ENCODE data around the gene FADD. TPM values are rescaled to one million over a fixed set of nuclear protein-coding genes. Genes with fewer than 3 reads are reported as not detected.

The FADD gene
- total RNA-seq, 1 donor from 2014 or later, result 40.8 TPM

GRCh38 chr11:70205049-70205725, 2.1 kb downstream of the FADD start:
- Mint-ChIP-seq H3K4me1 (ENCODE audit: low read depth, unreplicated experiment) (peaks cover 32% of the 10 kb centered on the region), H3K27ac (ENCODE audit: unreplicated experiment) (peak overlapping the region; percentile 95), H3K27me3 (ENCODE audit: low read depth, unreplicated experiment) (no peaks in the 10 kb centered on the region), H3K9me3 (ENCODE audit: unreplicated experiment) (no peaks in the 10 kb centered on the region), H3K36me3 (ENCODE audit: low read depth, unreplicated experiment) (peaks cover 15% of the 10 kb centered on the region), H3K4me3 (ENCODE audit: unreplicated experiment) (peak overlapping the region; percentile 92)
- Histone ChIP-seq H3K36me3 (ENCODE audit: insufficient read depth, low read length) (peaks cover 18% of the 10 kb centered on the region), H3K9ac (ENCODE audit: low read length) (peak overlapping the region; percentile 94), H3K4me3 (ENCODE audit: insufficient read depth, low read depth, low read length) (peak overlapping the region; percentile 80), H3K27me3 (ENCODE audit: insufficient read depth, low read length) (no peaks in the 10 kb centered on the region), H2AFZ (ENCODE audit: low read depth, low read length) (no peak overlapping the region), H3K9me3 (ENCODE audit: insufficient read depth, low read depth, low read length) (no peaks in the 10 kb centered on the region), H3K27ac (ENCODE audit: low read depth, low read length) (peak overlapping the region; percentile 97), H3K79me2 (ENCODE audit: insufficient read depth, low read length) (peaks cover 50% of the 10 kb centered on the region), H3K4me1 (ENCODE audit: insufficient read depth, low read length) (peaks cover 27% of the 10 kb centered on the region), H4K20me1 (ENCODE audit: insufficient read depth, low read length) (peaks cover 60% of the 10 kb centered on the region), H3K4me2 (ENCODE audit: low read length) (peak overlapping the region; percentile 88)
- TF ChIP-seq EZH2 (IDR thresholded peaks at IDR 0.05; ENCODE audit: insufficient read depth, low read length) (no peak), CTCF (IDR thresholded peaks at IDR 0.05; ENCODE audit: insufficient read depth, low read depth, low read length) (no peak)
- no peak for FAIRE-seq
- peak; percentile 26 for DNase-seq (ENCODE audit: low read depth)

- H3K9ac ChIP-seq (ENCODE audit: low read length), result no peak overlapping the region
- peak overlapping the region; percentile 88 for H3K4me2 ChIP-seq (ENCODE audit: low read length)
- TF ChIP-seq CTCF (IDR thresholded peaks at IDR 0.05; ENCODE audit: insufficient read depth, low read depth, low read length), result no peak
- TF ChIP-seq EZH2 (IDR thresholded peaks at IDR 0.05; ENCODE audit: insufficient read depth, low read length), result no peak
- FAIRE-seq (no peak), DNase-seq (ENCODE audit: low read depth) (no peak)
- no peaks in the 10 kb centered on the region for H3K9me3 Mint-ChIP-seq (ENCODE audit: unreplicated experiment)
- peak overlapping the region; percentile 60 for H3K4me3 Mint-ChIP-seq (ENCODE audit: unreplicated experiment)
- no peaks in the 10 kb centered on the region for H3K27me3 ChIP-seq (ENCODE audit: insufficient read depth, low read length)
- no peak overlapping the region for H3K4me3 ChIP-seq (ENCODE audit: insufficient read depth, low read depth, low read length)
- peaks cover 36% of the 10 kb centered on the region for H3K4me1 Mint-ChIP-seq (ENCODE audit: low read depth, unreplicated experiment)
- peaks cover 60% of the 10 kb centered on the region for H4K20me1 ChIP-seq (ENCODE audit: insufficient read depth, low read length)
- H3K36me3 Mint-ChIP-seq (ENCODE audit: low read depth, unreplicated experiment), result peaks cover 15% of the 10 kb centered on the region
- no peak overlapping the region for H2AFZ ChIP-seq (ENCODE audit: low read depth, low read length)
- H3K9me3 ChIP-seq (ENCODE audit: insufficient read depth, low read depth, low read length), result no peaks in the 10 kb centered on the region
- peaks cover 50% of the 10 kb centered on the region for H3K79me2 ChIP-seq (ENCODE audit: insufficient read depth, low read length)
- peaks cover 18% of the 10 kb centered on the region for H3K36me3 ChIP-seq (ENCODE audit: insufficient read depth, low read length)
- H3K4me1 ChIP-seq (ENCODE audit: insufficient read depth, low read length), result peaks cover 31% of the 10 kb centered on the region
- H3K27ac Mint-ChIP-seq (ENCODE audit: unreplicated experiment), result peak overlapping the region; percentile 95
- H3K27ac ChIP-seq (ENCODE audit: low read depth, low read length), result peak overlapping the region; percentile 97
- no peaks in the 10 kb centered on the region for H3K27me3 Mint-ChIP-seq (ENCODE audit: low read depth, unreplicated experiment)
Observed at GRCh38 chr11:70205766-70206165, 2.7 kb downstream of the FADD start.

Measured in astrocyte (in vitro differentiated cells and primary cell).